ENCODE measurements around the gene PPFIA3.

The PPFIA3 gene

DNA sequence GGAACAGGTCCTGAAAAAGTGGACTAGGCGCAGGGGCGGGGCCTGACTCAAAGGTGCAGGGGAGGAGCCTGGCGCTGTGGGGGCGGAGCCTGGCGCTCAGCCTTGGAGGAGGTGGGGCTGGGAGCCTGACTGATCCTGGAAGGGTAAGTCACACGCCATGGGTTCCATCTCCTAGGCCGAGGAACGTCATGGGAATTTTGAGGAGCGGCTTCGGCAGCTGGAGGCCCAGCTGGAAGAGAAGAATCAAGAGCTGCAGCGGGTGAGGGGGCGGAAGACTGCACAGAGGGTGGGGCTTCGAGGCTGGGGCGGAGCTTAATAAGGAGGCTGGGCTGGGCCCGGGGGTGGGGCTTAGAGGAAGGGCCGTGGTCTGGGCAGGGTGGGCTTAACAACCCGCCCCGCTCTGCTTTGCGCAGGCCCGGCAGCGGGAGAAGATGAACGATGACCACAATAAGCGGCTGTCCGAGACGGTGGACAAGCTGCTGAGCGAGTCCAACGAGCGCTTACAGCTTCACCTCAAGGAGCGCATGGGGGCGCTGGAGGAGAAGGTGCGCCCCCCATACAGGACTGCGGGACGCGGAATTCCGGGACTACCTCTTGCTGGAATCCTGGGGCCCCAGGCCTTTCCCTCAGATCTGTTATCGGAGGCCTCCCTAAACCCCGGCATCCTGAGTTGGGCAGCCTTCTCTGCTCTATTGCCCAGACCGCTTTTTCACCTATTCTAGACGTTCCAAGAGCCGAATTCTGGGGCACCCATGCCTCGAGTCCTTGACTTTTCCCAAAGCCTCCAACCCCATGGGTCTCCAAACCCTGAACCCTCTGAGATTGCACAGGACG is 14.5 kb downstream of the PPFIA3 start:
- Histone ChIP-seq H3K27me3 (ENCODE audit: low read length) (no peaks in the 10 kb centered on the region), H3K36me3 (ENCODE audit: low read length) (no peaks in the 10 kb centered on the region), H3K9me3 (ENCODE audit: insufficient read depth, low read length) (no peaks in the 10 kb centered on the region), H3K4me2 (ENCODE audit: low read depth, low read length, poor library complexity, severe bottlenecking) (no peak overlapping the region), H3F3A (ENCODE audit: insufficient read depth) (no peaks in the 10 kb centered on the region), H3K27ac (ENCODE audit: low read depth, low read length) (no peak overlapping the region), H4K20me1 (ENCODE audit: low read depth, low read length) (no peaks in the 10 kb centered on the region), H3K4me3 (ENCODE audit: insufficient read depth, low read length, poor library complexity, severe bottlenecking) (no peak overlapping the region), H3K9ac (ENCODE audit: low read length) (no peak overlapping the region), H2AFZ (ENCODE audit: low read depth, low read length, severe bottlenecking) (no peak overlapping the region), H3K79me2 (ENCODE audit: insufficient read depth, low read length) (no peaks in the 10 kb centered on the region), H3K9me2 (replicated peaks; ENCODE audit: insufficient read depth, low read length) (no peaks in the 10 kb centered on the region)
- TF ChIP-seq, protein P1, sequence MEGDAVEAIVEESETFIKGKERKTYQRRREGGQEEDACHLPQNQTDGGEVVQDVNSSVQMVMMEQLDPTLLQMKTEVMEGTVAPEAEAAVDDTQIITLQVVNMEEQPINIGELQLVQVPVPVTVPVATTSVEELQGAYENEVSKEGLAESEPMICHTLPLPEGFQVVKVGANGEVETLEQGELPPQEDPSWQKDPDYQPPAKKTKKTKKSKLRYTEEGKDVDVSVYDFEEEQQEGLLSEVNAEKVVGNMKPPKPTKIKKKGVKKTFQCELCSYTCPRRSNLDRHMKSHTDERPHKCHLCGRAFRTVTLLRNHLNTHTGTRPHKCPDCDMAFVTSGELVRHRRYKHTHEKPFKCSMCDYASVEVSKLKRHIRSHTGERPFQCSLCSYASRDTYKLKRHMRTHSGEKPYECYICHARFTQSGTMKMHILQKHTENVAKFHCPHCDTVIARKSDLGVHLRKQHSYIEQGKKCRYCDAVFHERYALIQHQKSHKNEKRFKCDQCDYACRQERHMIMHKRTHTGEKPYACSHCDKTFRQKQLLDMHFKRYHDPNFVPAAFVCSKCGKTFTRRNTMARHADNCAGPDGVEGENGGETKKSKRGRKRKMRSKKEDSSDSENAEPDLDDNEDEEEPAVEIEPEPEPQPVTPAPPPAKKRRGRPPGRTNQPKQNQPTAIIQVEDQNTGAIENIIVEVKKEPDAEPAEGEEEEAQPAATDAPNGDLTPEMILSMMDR (IDR thresholded peaks at IDR 0.05; ENCODE audit: insufficient read depth, low read length, poor library complexity, severe bottlenecking): no peak
- no peak for TF ChIP-seq EZH2phosphoT487 (conservative IDR thresholded peaks at IDR 0.05; ENCODE audit: low read length)

GRCh38 chr19:49135686-49136085 is 16.3 kb downstream of the PPFIA3 start:
- Histone ChIP-seq H3K4me2 (ENCODE audit: low read depth, low read length, poor library complexity, severe bottlenecking) (no peak overlapping the region), H3K9ac (ENCODE audit: low read length) (no peak overlapping the region), H3F3A (ENCODE audit: insufficient read depth) (no peaks in the 10 kb centered on the region), H3K4me3 (ENCODE audit: insufficient read depth, low read length, poor library complexity, severe bottlenecking) (no peak overlapping the region), H3K9me3 (ENCODE audit: insufficient read depth, low read length) (no peaks in the 10 kb centered on the region), H4K20me1 (ENCODE audit: low read depth, low read length) (no peaks in the 10 kb centered on the region), H3K27ac (ENCODE audit: low read depth, low read length) (no peak overlapping the region), H3K36me3 (ENCODE audit: low read length) (no peaks in the 10 kb centered on the region), H3K27me3 (ENCODE audit: low read length) (no peaks in the 10 kb centered on the region), H3K9me2 (replicated peaks; ENCODE audit: insufficient read depth, low read length) (no peaks in the 10 kb centered on the region), H2AFZ (ENCODE audit: low read depth, low read length, severe bottlenecking) (no peak overlapping the region), H3K79me2 (ENCODE audit: insufficient read depth, low read length) (no peaks in the 10 kb centered on the region)
- TF ChIP-seq, protein P1 (IDR thresholded peaks at IDR 0.05; ENCODE audit: insufficient read depth, low read length, poor library complexity, severe bottlenecking): no peak
- no peak for TF ChIP-seq EZH2phosphoT487 (conservative IDR thresholded peaks at IDR 0.05; ENCODE audit: low read length)

DNA sequence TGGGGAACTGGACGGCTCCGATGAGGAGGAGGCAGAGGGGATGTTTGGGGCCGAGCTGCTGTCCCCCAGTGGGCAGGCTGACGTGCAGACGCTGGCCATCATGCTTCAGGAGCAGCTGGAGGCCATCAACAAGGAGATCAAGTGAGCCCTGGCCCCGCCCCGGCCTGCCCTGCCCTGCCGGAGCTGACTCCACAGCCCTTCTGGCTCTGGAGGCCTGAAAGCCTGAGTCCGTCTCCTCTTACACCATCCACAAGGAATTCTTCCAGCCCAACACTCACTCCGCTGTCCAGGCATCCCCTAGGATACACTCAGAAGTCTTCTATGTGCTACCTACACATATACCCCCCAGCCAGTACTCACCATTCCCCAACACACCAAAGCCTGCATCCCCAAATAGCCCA is 17.4 kb downstream of the PPFIA3 start:
- TF ChIP-seq, protein P1 (IDR thresholded peaks at IDR 0.05; ENCODE audit: insufficient read depth, low read length, poor library complexity, severe bottlenecking): no peak
- TF ChIP-seq EZH2phosphoT487 (conservative IDR thresholded peaks at IDR 0.05; ENCODE audit: low read length): no peak
- Histone ChIP-seq H3F3A (ENCODE audit: insufficient read depth) (no peaks in the 10 kb centered on the region), H3K4me2 (ENCODE audit: low read depth, low read length, poor library complexity, severe bottlenecking) (no peak overlapping the region), H3K27me3 (ENCODE audit: low read length) (no peaks in the 10 kb centered on the region), H3K79me2 (ENCODE audit: insufficient read depth, low read length) (no peaks in the 10 kb centered on the region), H3K9ac (ENCODE audit: low read length) (no peak overlapping the region), H3K27ac (ENCODE audit: low read depth, low read length) (no peak overlapping the region), H4K20me1 (ENCODE audit: low read depth, low read length) (no peaks in the 10 kb centered on the region), H3K9me3 (ENCODE audit: insufficient read depth, low read length) (no peaks in the 10 kb centered on the region), H3K4me3 (ENCODE audit: insufficient read depth, low read length, poor library complexity, severe bottlenecking) (no peak overlapping the region), H2AFZ (ENCODE audit: low read depth, low read length, severe bottlenecking) (no peak overlapping the region), H3K36me3 (ENCODE audit: low read length) (no peaks in the 10 kb centered on the region), H3K9me2 (replicated peaks; ENCODE audit: insufficient read depth, low read length) (no peaks in the 10 kb centered on the region)

Measured in SU-DHL-6 (cell line).